ENCODE measurements around the gene KMT2B.

DNA sequence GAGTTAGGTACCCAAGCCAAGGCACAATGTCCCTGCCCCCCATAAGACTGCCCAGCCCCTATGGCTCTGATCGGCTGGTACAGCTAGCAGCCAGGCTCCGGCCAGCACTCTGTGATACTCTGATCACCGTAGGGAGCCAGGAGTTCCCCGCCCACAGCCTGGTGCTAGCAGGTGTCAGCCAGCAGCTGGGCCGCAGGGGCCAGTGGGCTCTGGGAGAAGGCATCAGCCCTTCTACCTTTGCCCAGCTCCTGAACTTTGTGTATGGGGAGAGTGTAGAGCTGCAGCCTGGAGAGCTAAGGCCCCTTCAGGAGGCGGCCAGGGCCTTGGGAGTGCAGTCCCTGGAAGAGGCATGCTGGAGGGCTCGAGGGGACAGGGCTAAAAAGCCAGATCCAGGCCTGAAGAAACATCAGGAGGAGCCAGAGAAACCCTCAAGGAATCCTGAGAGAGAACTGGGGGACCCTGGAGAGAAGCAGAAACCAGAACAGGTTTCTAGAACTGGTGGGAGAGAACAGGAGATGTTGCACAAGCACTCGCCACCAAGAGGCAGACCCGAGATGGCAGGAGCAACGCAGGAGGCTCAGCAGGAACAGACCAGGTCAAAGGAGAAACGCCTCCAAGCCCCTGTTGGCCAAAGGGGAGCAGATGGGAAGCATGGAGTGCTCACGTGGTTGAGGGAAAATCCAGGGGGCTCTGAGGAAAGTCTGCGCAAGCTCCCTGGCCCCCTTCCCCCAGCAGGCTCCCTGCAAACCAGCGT, 3.0 kb upstream of the KMT2B start:
- no peak for TF ChIP-seq EZH2 (IDR thresholded peaks at IDR 0.05; ENCODE audit: low read depth)
- TF ChIP-seq, protein P1, sequence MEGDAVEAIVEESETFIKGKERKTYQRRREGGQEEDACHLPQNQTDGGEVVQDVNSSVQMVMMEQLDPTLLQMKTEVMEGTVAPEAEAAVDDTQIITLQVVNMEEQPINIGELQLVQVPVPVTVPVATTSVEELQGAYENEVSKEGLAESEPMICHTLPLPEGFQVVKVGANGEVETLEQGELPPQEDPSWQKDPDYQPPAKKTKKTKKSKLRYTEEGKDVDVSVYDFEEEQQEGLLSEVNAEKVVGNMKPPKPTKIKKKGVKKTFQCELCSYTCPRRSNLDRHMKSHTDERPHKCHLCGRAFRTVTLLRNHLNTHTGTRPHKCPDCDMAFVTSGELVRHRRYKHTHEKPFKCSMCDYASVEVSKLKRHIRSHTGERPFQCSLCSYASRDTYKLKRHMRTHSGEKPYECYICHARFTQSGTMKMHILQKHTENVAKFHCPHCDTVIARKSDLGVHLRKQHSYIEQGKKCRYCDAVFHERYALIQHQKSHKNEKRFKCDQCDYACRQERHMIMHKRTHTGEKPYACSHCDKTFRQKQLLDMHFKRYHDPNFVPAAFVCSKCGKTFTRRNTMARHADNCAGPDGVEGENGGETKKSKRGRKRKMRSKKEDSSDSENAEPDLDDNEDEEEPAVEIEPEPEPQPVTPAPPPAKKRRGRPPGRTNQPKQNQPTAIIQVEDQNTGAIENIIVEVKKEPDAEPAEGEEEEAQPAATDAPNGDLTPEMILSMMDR (conservative IDR thresholded peaks at IDR 0.05): no peak

All from PC-9 (cell line).